GM10266 (cell line): Measurements from ENCODE around the gene SLC38A3.
"Not testable (repeated sequence)": the region's sequence is repeated elsewhere in the genome, so short reads cannot be mapped to it uniquely, and the experiment has no call there.

ENCODE experiments used
- DNase-seq: peaks from one replicate; pipeline ENCODE4 v3.0.0; 2012; ENCODE audit errors: extremely low spot score
- TF ChIP-seq, protein P1 (sequence below): IDR thresholded peaks from 2 replicates; pipeline ENCODE4 v1.5.1; 2012; ENCODE audit warnings: mild to moderate bottlenecking, low read depth; ENCODE audit not compliant: control insufficient read depth, insufficient read depth; ENCODE audit errors: missing control alignments

The SLC38A3 gene

DNA sequence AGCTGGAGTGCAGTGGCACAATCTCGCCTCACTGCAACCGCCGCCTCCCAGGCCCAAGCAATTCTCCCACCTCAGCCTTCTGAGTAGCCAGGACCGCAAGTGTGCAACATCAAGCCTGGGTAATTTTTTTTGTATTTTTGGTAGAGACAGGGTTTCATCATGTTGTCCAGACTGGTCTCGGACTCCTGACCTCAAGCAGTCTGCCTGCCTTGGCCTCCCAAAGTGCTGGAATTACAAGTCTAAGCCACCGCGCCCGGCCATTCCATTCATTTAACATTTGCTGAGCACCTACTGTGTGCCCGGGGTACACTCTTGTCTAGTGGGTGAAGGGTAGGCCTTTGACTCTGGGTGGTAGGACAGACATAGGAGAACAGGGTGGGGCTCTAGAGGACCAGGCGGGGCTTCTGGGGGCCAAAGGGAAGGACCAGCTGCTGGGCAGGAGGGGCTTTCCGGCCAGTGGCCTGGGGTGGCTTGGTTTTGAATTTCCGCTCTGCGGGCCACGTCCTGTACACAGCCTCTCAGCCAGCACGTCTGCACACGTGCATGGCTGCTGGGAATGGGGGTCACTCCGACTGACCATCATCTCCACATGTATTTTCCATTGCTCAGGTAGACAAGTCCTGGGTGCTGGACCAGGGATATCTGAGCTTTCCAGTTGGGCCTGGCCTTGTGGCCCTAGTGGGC, 2.4 kb downstream of the SLC38A3 start:
- TF ChIP-seq, protein P1, sequence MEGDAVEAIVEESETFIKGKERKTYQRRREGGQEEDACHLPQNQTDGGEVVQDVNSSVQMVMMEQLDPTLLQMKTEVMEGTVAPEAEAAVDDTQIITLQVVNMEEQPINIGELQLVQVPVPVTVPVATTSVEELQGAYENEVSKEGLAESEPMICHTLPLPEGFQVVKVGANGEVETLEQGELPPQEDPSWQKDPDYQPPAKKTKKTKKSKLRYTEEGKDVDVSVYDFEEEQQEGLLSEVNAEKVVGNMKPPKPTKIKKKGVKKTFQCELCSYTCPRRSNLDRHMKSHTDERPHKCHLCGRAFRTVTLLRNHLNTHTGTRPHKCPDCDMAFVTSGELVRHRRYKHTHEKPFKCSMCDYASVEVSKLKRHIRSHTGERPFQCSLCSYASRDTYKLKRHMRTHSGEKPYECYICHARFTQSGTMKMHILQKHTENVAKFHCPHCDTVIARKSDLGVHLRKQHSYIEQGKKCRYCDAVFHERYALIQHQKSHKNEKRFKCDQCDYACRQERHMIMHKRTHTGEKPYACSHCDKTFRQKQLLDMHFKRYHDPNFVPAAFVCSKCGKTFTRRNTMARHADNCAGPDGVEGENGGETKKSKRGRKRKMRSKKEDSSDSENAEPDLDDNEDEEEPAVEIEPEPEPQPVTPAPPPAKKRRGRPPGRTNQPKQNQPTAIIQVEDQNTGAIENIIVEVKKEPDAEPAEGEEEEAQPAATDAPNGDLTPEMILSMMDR: no peak
- DNase-seq: no peak

DNA sequence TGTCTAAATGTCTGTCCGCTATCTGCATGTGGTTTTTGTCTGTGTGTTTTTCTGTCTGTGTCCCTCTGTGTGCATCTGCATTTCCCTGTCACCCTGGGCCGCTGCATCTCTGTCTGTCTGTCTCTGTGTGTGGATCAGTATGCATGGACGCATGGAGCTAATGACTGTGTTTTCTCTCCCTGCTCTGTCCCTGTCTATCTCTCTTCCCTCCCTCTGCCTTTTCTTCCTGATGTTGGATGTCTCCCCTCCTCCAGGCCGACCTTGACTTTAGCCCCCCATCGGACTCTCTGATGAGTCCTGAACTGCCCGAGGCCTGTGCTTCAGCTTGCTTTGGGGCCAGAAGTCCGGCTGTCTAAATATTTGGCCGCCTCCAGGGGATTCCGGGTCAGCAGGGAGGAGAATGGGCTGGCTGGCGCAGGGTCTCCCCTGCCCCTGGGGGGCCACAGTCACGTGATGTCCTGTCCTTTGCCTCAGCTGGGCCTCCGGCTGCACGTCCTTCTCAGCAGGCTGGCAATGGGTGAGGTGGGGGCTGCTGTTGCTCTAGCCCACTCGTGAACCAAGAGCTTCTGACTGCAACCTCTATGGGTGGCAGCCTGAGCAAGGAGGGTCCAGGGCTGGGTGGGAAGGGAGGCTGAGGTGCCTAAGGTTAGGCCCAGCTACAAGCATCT, 3.7 kb downstream of the SLC38A3 start:
- no peak for DNase-seq
- TF ChIP-seq, protein P1: no peak

DNA sequence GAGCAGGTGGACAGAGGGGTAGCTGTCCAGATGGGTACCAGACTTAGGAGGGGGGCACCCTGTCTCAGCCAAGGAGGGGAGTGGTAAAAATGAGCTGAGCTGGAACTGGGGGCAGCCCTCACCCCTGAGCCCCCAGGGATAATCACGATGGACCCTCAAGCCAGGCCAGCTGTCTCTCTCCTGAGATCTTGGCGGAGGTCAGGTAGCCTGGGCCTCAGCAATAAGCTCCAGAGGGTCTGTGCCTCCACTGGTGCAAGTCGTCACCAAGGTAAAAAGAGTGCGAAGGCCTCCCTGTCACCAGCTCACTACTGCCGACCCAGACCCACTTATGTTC, 5.1 kb downstream of the SLC38A3 start:
- no peak for DNase-seq
- TF ChIP-seq, protein P1: no peak

DNA sequence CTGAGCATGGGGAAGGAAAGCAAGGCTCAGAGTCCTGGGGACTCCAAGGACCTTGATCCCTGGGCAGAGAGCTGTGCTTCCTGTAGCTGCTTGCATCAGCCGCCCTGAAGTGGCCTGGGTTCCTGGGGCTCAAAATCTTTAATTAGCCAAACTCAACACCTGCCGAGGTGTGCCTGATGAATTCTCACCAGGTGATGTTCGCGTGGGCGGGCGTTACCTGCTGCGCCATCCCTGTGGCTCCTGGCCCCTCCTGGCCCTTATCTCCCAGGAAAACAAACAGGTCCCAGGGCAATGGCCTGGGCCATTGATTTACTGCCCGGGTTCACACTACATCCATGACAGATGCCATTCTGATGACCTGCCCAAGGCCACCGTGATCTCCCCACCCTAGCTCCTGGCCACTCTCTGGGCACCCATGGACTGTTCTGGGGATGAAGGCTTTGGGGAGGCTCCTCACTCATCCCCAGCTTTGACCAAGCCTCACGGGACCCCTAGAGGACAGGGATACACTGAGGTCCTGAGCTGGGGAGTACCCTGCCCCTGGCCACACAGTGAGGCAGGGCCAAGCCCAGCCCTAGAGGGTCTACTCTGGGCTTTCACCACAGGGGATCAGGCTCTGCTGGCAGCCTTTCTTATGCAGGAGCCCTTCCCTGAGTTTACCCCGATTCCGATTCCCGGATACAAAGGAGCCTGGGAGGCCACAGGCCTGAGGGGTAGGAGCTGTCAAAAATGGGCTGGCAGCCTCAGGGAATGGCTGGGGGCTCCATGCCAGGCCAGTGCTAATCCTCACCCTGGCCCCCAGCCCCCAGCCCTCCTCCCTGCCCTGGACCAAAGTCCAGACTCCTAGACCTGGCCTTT, 5.7 kb downstream of the SLC38A3 start:
- no peak for DNase-seq
- TF ChIP-seq, protein P1: no peak

DNA sequence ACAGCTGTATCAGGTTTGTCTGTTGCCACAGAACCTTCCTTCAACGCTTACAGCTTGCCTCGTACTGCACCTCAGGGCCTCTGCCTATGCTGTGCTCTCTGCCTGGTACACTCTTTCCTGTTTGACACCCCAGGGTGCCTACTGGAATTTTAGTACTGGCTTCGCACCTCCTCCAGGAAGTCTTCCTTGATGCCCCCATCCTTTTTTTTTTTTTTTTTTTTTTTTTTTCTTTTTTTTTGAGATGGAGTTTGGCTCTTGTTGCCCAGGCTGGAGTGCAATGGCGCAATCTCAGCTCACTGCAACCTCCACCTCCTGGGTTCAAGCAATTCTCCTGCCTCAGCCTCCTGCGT, 6.3 kb downstream of the SLC38A3 start:
- DNase-seq: not testable (repeated sequence)

GRCh38 chr3:50211930-50212329, 6.9 kb downstream of the SLC38A3 start:
- TF ChIP-seq, protein P1: no peak
- no peak for DNase-seq

DNA sequence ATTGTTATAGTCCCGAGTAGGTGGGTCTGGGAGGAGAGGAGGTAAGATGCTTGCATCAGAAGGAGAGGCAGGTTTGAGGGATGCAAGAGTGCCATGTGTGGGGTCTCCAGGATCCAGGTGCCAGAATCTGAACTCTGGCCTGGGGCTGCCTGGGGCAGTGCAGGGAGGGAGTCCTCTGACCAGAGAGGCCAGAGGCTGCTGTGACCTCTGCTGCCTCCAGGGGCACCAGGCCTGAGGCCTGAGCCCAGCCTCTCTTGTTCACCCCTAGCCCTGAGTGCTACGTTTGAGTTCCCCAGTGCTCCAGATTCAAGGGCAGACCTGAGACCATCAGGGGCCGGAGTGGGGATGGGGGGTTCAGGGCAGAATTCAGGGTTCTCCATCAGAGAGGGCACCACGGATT, 7.4 kb downstream of the SLC38A3 start:
- no peak for DNase-seq
- TF ChIP-seq, protein P1: peak; percentile 13
